ENCODE data around the gene CBR1. TPM values are rescaled to one million over a fixed set of nuclear protein-coding genes. Genes with fewer than 3 reads are reported as not detected.

The CBR1 gene
- total RNA-seq, 1 donor from 2014 or later = 20.3 TPM

DNA sequence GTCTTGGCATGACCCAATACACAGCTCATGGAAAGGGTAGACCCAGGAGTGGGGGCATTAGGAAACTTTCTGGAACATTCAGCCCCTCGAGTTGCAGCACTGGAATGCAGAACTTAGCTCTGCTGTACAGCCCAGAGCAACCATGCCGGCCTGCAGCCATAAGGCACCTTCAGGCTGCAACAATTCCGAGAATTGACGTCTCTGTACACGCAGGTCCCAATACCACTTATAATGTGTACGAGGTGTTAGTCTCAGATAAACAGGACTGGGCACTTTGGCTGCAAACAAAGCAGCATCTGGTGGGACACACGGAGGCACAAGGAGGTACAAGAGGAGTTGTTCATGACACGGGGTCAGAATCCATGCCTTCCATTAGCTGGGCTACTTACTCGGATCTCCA, 7.9 kb downstream of the CBR1 start:
- H3K9me3 Mint-ChIP-seq (ENCODE audit: unreplicated experiment) = peaks cover 2% of the 10 kb centered on the region
- H3K36me3 ChIP-seq (ENCODE audit: insufficient read depth, low read length) = no peaks in the 10 kb centered on the region
- H3K27ac Mint-ChIP-seq (ENCODE audit: unreplicated experiment) = no peak overlapping the region
- H4K20me1 ChIP-seq (ENCODE audit: insufficient read depth, low read length) = peaks cover 5% of the 10 kb centered on the region
- H3K4me3 ChIP-seq (ENCODE audit: insufficient read depth, low read depth, low read length) = no peak overlapping the region
- no peaks in the 10 kb centered on the region for H3K27me3 ChIP-seq (ENCODE audit: insufficient read depth, low read length)
- H3K27ac ChIP-seq (ENCODE audit: low read depth, low read length) = no peak overlapping the region
- H3K4me2 ChIP-seq (ENCODE audit: low read length) = no peak overlapping the region
- H3K79me2 ChIP-seq (ENCODE audit: insufficient read depth, low read length) = no peaks in the 10 kb centered on the region
- H3K4me3 Mint-ChIP-seq (ENCODE audit: unreplicated experiment) = no peak overlapping the region
- peaks cover 2% of the 10 kb centered on the region for H3K4me1 Mint-ChIP-seq (ENCODE audit: low read depth, unreplicated experiment)
- no peaks in the 10 kb centered on the region for H3K27me3 Mint-ChIP-seq (ENCODE audit: low read depth, unreplicated experiment)
- DNase-seq (ENCODE audit: low read depth) (no peak), FAIRE-seq (no peak)
- H2AFZ ChIP-seq (ENCODE audit: low read depth, low read length) = no peak overlapping the region
- H3K9me3 ChIP-seq (ENCODE audit: insufficient read depth, low read depth, low read length) = no peaks in the 10 kb centered on the region
- H3K9ac ChIP-seq (ENCODE audit: low read length) = no peak overlapping the region
- H3K4me1 ChIP-seq (ENCODE audit: insufficient read depth, low read length) = no peaks in the 10 kb centered on the region
- peaks cover 4% of the 10 kb centered on the region for H3K36me3 Mint-ChIP-seq (ENCODE audit: low read depth, unreplicated experiment)
- TF ChIP-seq EZH2 (IDR thresholded peaks at IDR 0.05; ENCODE audit: insufficient read depth, low read length) = no peak
- TF ChIP-seq, protein P1, sequence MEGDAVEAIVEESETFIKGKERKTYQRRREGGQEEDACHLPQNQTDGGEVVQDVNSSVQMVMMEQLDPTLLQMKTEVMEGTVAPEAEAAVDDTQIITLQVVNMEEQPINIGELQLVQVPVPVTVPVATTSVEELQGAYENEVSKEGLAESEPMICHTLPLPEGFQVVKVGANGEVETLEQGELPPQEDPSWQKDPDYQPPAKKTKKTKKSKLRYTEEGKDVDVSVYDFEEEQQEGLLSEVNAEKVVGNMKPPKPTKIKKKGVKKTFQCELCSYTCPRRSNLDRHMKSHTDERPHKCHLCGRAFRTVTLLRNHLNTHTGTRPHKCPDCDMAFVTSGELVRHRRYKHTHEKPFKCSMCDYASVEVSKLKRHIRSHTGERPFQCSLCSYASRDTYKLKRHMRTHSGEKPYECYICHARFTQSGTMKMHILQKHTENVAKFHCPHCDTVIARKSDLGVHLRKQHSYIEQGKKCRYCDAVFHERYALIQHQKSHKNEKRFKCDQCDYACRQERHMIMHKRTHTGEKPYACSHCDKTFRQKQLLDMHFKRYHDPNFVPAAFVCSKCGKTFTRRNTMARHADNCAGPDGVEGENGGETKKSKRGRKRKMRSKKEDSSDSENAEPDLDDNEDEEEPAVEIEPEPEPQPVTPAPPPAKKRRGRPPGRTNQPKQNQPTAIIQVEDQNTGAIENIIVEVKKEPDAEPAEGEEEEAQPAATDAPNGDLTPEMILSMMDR (IDR thresholded peaks at IDR 0.05; ENCODE audit: insufficient read depth, low read depth, low read length) = no peak

DNA sequence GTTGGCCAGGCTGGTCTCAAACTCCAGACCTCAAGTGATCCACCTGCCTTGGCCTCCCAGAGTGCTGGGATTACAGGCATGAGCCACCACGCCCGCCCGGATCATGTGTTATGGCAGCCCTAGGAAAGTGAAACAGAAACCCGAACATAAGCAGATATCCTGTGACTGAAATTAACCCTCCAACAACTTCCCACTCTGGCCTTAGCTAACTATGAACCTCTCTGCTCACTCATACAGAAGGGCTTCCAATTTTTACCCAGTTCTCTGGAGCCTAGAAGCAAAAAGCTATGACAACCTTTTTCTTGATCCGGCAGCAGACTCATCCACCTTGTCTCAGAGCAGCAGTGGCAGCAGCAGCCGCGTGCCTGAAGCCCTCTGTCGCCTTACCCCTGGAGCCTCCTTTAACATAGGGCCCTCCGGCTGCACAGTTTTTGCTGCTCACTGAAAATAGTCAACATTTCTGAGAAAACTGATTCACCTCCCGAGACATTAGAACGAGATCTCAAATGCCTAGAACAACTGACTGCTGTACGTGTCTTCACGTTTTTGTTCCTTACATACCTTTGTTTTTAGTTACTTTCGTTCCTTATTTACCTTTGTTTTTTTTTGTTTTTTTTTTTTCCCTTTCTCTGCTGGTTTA, 9.3 kb downstream of the CBR1 start:
- Histone ChIP-seq H4K20me1 (ENCODE audit: insufficient read depth, low read length) (no peaks in the 10 kb centered on the region), H3K36me3 (ENCODE audit: insufficient read depth, low read length) (no peaks in the 10 kb centered on the region), H3K79me2 (ENCODE audit: insufficient read depth, low read length) (no peaks in the 10 kb centered on the region), H3K4me3 (ENCODE audit: insufficient read depth, low read depth, low read length) (no peak overlapping the region), H2AFZ (ENCODE audit: low read depth, low read length) (no peak overlapping the region), H3K27me3 (ENCODE audit: insufficient read depth, low read length) (no peaks in the 10 kb centered on the region), H3K4me1 (ENCODE audit: insufficient read depth, low read length) (no peaks in the 10 kb centered on the region), H3K9me3 (ENCODE audit: insufficient read depth, low read depth, low read length) (no peaks in the 10 kb centered on the region), H3K4me2 (ENCODE audit: low read length) (no peak overlapping the region), H3K9ac (ENCODE audit: low read length) (no peak overlapping the region), H3K27ac (ENCODE audit: low read depth, low read length) (no peak overlapping the region)
- Mint-ChIP-seq H3K27me3 (ENCODE audit: low read depth, unreplicated experiment) (no peaks in the 10 kb centered on the region), H3K4me3 (ENCODE audit: unreplicated experiment) (no peak overlapping the region), H3K27ac (ENCODE audit: unreplicated experiment) (no peak overlapping the region), H3K9me3 (ENCODE audit: unreplicated experiment) (peaks cover 2% of the 10 kb centered on the region), H3K36me3 (ENCODE audit: low read depth, unreplicated experiment) (peaks cover 4% of the 10 kb centered on the region), H3K4me1 (ENCODE audit: low read depth, unreplicated experiment) (no peaks in the 10 kb centered on the region)
- FAIRE-seq (no peak), DNase-seq (ENCODE audit: low read depth) (no peak)
- TF ChIP-seq, protein P1 (IDR thresholded peaks at IDR 0.05; ENCODE audit: insufficient read depth, low read depth, low read length) = no peak
- no peak for TF ChIP-seq EZH2 (IDR thresholded peaks at IDR 0.05; ENCODE audit: insufficient read depth, low read length)

DNA sequence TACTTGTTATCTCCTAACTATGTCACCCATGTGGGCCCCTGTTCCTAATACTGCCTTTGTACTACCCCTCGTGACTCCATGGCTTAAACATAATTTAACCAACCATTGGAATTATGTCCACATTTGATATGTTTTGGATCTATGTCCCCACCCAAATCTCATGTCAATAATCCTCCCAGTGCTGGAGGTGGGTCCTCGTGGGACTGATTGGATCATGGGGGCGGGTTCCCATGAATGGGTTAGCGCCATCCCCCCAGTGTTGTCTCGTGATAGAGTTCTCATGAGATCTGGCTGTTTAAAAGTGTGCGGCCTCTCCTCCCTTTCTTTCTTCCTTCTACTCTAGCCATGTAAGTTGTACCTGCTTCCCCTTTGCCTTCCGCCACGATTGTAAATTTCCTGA, 9.8 kb downstream of the CBR1 start:
- Mint-ChIP-seq H3K36me3 (ENCODE audit: low read depth, unreplicated experiment) (peaks cover 4% of the 10 kb centered on the region), H3K4me3 (ENCODE audit: unreplicated experiment) (no peak overlapping the region), H3K4me1 (ENCODE audit: low read depth, unreplicated experiment) (no peaks in the 10 kb centered on the region), H3K27ac (ENCODE audit: unreplicated experiment) (no peak overlapping the region), H3K9me3 (ENCODE audit: unreplicated experiment) (peaks cover 2% of the 10 kb centered on the region), H3K27me3 (ENCODE audit: low read depth, unreplicated experiment) (no peaks in the 10 kb centered on the region)
- no peak overlapping the region for H3K4me3 ChIP-seq (ENCODE audit: insufficient read depth, low read depth, low read length)
- H3K9me3 ChIP-seq (ENCODE audit: insufficient read depth, low read depth, low read length) = no peaks in the 10 kb centered on the region
- no peak overlapping the region for H3K4me2 ChIP-seq (ENCODE audit: low read length)
- no peak overlapping the region for H2AFZ ChIP-seq (ENCODE audit: low read depth, low read length)
- DNase-seq (ENCODE audit: low read depth) = no peak
- no peaks in the 10 kb centered on the region for H4K20me1 ChIP-seq (ENCODE audit: insufficient read depth, low read length)
- FAIRE-seq = no peak
- no peaks in the 10 kb centered on the region for H3K79me2 ChIP-seq (ENCODE audit: insufficient read depth, low read length)
- H3K36me3 ChIP-seq (ENCODE audit: insufficient read depth, low read length) = no peaks in the 10 kb centered on the region
- H3K27me3 ChIP-seq (ENCODE audit: insufficient read depth, low read length) = no peaks in the 10 kb centered on the region
- TF ChIP-seq, protein P1 (IDR thresholded peaks at IDR 0.05; ENCODE audit: insufficient read depth, low read depth, low read length) = no peak
- TF ChIP-seq EZH2 (IDR thresholded peaks at IDR 0.05; ENCODE audit: insufficient read depth, low read length) = no peak
- H3K27ac ChIP-seq (ENCODE audit: low read depth, low read length) = no peak overlapping the region
- H3K4me1 ChIP-seq (ENCODE audit: insufficient read depth, low read length) = no peaks in the 10 kb centered on the region
- no peak overlapping the region for H3K9ac ChIP-seq (ENCODE audit: low read length)

All from astrocyte (in vitro differentiated cells and primary cell).